Activated B cell treated with CpG ODN at 0.5 μM for 24 hours (primary cell): ENCODE results near the gene TEPSIN. TPM values are rescaled to one million over a fixed set of nuclear protein-coding genes. Genes with fewer than 3 reads are reported as not detected.

ENCODE experiments used
- ATAC-seq: fragments of 200-7000 bp; cut with Tn5 transposase; one replicate; pipeline ENCODE4 v1.10.0; 2021; ENCODE audit warnings: low read depth, mild to moderate bottlenecking, moderate library complexity
- CTCF ChIA-PET: fragments of 350-600 bp; sonication (Branson Sonifier 250); formaldehyde crosslinking; loops from one replicate; lab custom pipeline; 2021; ENCODE audit warnings: antibody characterized with exemption; lab: Charles Lee
- POLR2A ChIA-PET: fragments of 350-600 bp; sonication (Branson Sonifier 250); formaldehyde crosslinking; loops from one replicate; lab custom pipeline; 2021; ENCODE audit warnings: antibody characterized with exemption; lab: Charles Lee
- DNase-seq: peaks from one replicate; pipeline ENCODE4 v3.0.0; 2022
- H3K27ac Mint-ChIP-seq: one replicate; pipeline ENCODE4 v1.8.0; 2020; ENCODE audit warnings: mixed read lengths
- H3K27me3 Mint-ChIP-seq: one replicate; pipeline ENCODE4 v1.8.0; 2021; ENCODE audit warnings: mixed read lengths
- H3K36me3 Mint-ChIP-seq: one replicate; pipeline ENCODE4 v1.8.0; 2021; ENCODE audit warnings: low read depth, mixed read lengths
- H3K4me1 Mint-ChIP-seq: one replicate; pipeline ENCODE4 v1.8.0; 2021; ENCODE audit warnings: mixed read lengths
- H3K4me3 Mint-ChIP-seq: one replicate; pipeline ENCODE4 v1.8.0; 2020; ENCODE audit warnings: mild to moderate bottlenecking, mixed read lengths
- H3K9me3 Mint-ChIP-seq: one replicate; pipeline ENCODE4 v1.8.0; 2020; ENCODE audit warnings: mixed read lengths
- intact Hi-C: fragments of 100-400 bp; cut with micrococcal nuclease; formaldehyde crosslinking; loops from one replicate; pipeline ENCODE4 v1.15.1; 2024
- total RNA-seq: library from RNA; stranded (reverse); gene quantifications from 2 replicates; pipeline ENCODE4 v1.2.3, GENCODE V29; 2022
- TF ChIP-seq, protein P1 (sequence below): fragments of 200-600 bp; IDR thresholded peaks from one replicate; pipeline ENCODE4 v1.8.0; 2022; ENCODE audit warnings: antibody characterized with exemption, mild to moderate bottlenecking

TEPSIN gene
- total RNA-seq, 1 donor from 2014 or later: 102 TPM

DNA sequence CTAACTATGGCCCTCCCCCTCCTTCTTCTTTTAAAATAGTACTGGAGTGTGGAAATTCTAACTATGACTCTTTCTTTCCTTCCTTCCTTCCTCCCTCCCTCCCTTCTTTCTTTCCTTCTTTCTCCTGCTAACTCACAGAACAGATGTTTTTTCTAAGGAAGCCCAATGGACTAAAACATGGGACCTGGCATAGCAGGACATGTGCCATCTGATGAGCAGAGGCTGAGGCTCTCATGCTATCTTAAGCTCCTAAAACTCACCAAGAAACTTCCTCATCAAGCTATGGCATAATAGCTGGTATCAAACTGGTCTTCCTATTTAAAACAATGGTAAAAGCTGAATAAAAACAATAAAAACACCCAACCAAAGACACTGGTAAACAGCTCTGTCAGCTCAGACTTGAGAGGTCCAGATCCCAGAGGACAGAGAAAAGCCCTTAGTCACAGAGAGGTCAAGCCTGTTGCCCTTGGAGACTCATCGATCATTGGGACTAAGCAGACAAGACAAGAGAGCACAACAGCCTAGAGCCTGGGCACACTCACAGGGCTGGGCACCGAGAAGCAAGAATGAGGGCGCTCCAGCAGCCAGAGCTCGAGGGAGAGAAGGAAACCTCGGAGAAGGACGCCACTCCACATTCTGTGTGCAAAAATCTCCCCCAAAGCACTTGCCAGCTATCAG, 28.7 kb upstream of the TEPSIN start:
- Mint-ChIP-seq H3K27me3 (no peaks in the 10 kb centered on the region), H3K36me3 (peaks cover 84% of the 10 kb centered on the region), H3K4me3 (no peak overlapping the region), H3K9me3 (no peaks in the 10 kb centered on the region), H3K27ac (no peak overlapping the region), H3K4me1 (no peaks in the 10 kb centered on the region)
- POLR2A ChIA-PET: no interaction called here
- DNase-seq: no peak
- ATAC-seq: no peak
- intact Hi-C loops: no loop called here
- CTCF ChIA-PET: no interaction called here
- TF ChIP-seq, protein P1, sequence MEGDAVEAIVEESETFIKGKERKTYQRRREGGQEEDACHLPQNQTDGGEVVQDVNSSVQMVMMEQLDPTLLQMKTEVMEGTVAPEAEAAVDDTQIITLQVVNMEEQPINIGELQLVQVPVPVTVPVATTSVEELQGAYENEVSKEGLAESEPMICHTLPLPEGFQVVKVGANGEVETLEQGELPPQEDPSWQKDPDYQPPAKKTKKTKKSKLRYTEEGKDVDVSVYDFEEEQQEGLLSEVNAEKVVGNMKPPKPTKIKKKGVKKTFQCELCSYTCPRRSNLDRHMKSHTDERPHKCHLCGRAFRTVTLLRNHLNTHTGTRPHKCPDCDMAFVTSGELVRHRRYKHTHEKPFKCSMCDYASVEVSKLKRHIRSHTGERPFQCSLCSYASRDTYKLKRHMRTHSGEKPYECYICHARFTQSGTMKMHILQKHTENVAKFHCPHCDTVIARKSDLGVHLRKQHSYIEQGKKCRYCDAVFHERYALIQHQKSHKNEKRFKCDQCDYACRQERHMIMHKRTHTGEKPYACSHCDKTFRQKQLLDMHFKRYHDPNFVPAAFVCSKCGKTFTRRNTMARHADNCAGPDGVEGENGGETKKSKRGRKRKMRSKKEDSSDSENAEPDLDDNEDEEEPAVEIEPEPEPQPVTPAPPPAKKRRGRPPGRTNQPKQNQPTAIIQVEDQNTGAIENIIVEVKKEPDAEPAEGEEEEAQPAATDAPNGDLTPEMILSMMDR: no peak

DNA sequence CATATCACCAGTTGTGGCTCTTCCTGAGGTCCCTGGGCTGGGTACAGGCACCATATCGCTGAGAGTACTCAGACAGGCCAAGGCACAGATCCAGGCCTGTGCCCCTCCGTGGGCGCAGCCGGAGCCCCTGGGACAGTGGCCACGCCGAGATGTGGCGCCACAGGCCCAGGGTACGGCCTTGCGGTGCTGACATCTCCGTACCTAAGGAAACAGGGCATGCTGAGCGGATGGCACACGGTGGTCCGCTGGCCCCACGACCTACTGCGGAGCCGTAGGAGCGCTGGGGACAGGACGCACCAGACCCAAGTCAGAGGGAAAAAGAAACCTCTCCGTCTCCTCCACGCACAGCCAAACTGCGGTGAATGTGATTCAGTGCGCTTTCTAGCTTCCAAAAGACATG, 26.7 kb upstream of the TEPSIN start:
- DNase-seq: no peak
- peaks cover 85% of the 10 kb centered on the region for H3K36me3 Mint-ChIP-seq
- ATAC-seq: no peak
- H3K27ac Mint-ChIP-seq: no peak overlapping the region
- CTCF ChIA-PET: no interaction called here
- no peaks in the 10 kb centered on the region for H3K4me1 Mint-ChIP-seq
- H3K9me3 Mint-ChIP-seq: no peaks in the 10 kb centered on the region
- no peaks in the 10 kb centered on the region for H3K27me3 Mint-ChIP-seq
- no peak overlapping the region for H3K4me3 Mint-ChIP-seq
- POLR2A ChIA-PET: no interaction called here
- intact Hi-C loops: no loop called here
- TF ChIP-seq, protein P1: no peak

DNA sequence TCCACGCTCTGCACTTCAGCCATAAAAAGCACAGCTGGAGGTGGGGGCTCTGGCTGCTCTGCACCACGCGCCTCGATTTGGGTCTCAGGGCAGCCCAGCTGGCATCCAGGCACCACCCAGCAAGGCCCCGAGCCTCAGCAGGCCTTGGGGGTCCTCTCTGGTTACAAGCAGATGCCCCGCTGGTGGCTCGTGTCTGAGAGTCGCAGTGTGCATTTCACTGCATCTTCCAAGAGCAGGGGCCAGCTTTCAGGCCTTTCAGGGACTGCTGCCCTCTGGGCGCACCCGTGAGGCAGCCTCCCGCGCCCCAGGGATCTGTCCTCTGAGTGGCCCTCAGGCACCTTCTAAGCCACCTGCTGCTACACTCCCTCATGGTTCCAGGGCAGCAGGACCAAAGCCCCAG, 25.8 kb upstream of the TEPSIN start:
- DNase-seq (no peak), ATAC-seq (no peak)
- intact Hi-C loops: no loop called here
- H3K36me3 Mint-ChIP-seq: peaks cover 83% of the 10 kb centered on the region
- ChIA-PET POLR2A (no interaction called here), CTCF (no interaction called here)
- H3K9me3 Mint-ChIP-seq: no peaks in the 10 kb centered on the region
- H3K4me3 Mint-ChIP-seq: no peak overlapping the region
- H3K27ac Mint-ChIP-seq: no peak overlapping the region
- H3K27me3 Mint-ChIP-seq: no peaks in the 10 kb centered on the region
- peaks cover 3% of the 10 kb centered on the region for H3K4me1 Mint-ChIP-seq
- TF ChIP-seq, protein P1: no peak

DNA sequence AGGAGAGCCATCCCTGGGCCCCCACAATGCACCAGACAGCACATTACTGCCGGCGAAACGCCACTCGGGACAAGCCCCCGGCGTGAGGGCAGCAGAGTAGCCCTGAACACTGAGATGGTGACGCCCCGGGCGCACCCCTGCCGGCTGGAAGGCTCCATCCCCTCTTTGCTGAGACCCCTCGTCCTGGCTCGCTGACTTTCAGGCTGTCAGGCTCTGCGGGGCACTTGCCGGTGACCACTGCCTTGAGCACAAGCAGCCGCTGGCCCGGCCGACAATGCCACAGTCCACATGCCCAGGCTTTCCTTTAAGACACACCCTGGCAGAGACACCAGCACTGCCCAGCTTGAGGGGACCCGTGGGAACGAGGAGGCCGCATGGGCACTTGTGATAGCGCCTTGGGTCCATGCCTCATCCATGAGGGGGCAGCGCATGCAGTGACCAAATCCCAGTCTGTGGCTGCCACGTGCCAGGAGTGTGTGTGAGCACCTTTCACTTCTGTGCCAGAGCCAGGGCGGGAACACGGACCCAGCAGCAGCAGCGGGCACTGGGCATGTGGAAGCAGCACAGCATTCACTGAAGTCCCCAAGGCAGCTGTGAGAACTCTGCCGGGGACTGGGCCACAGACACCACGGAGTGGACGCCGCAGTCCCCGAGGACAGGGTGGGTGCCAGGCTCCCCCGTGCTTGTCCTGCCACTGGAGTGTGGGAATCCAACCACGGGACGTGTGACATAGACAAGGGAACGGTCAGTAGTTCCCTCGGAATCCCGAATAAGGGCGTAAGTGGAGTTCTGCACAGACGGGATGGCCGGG, 24.7 kb upstream of the TEPSIN start:
- ChIA-PET CTCF (no interaction called here), POLR2A (no interaction called here)
- intact Hi-C loops: no loop called here
- H3K36me3 Mint-ChIP-seq: peaks cover 80% of the 10 kb centered on the region
- no peaks in the 10 kb centered on the region for H3K9me3 Mint-ChIP-seq
- no peak overlapping the region for H3K4me3 Mint-ChIP-seq
- peaks cover 6% of the 10 kb centered on the region for H3K4me1 Mint-ChIP-seq
- DNase-seq (no peak), ATAC-seq (no peak)
- TF ChIP-seq, protein P1: no peak
- no peak overlapping the region for H3K27ac Mint-ChIP-seq
- H3K27me3 Mint-ChIP-seq: no peaks in the 10 kb centered on the region

DNA sequence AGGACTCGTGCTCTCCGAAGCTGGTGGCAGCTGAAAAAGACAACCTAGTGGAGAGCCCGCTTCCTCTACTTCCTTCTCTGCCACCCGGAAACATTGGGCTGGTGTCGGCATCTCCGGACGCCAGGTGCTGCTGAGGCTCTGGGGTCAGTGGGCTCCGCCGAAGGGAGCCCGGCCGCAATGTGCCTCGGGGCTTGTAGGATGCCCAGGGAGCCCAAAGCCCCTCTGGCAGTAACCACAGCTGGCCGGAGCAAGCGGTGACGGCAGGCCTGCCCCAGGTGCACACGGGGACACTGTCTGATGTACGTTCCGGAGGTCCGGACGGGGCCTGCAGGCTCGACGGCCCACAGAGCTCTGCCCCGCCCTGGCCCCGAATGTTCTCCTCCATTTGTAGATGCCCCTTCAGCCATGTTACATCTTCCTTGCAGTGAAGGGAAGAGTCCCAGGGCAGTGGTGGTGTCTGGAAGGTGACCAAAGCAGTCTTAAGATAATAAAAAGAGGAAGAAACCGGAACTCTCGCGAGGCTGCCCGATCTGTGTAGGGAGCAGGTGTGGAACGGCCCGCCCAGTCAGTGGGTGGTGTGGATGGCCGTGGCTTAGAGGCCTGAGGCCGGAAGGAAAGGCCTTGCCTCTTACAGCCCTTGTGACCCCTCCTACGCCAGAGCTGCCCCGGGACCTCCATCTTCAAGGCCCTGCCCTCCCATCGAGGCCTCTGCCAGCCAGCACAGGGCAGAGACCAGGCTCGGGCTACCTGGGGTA, 22.9 kb upstream of the TEPSIN start:
- Mint-ChIP-seq H3K36me3 (peaks cover 78% of the 10 kb centered on the region), H3K4me1 (peaks cover 6% of the 10 kb centered on the region), H3K27ac (no peak overlapping the region), H3K27me3 (no peaks in the 10 kb centered on the region), H3K4me3 (no peak overlapping the region), H3K9me3 (no peaks in the 10 kb centered on the region)
- TF ChIP-seq, protein P1: no peak
- DNase-seq: no peak
- CTCF ChIA-PET: no interaction called here
- intact Hi-C loops: no loop called here
- ATAC-seq: no peak
- POLR2A ChIA-PET: no interaction called here
